WI38 (cell line): ENCODE data around the gene OR13C8.

Source experiments
- H3K4me3 ChIP-seq: 2 replicates; pipeline ENCODE4 v1.5.1; 2011; ENCODE audit warnings: low read depth, mild to moderate bottlenecking, control low read depth, low read length
- TF ChIP-seq, protein P1 (sequence below): IDR thresholded peaks from 2 replicates; pipeline ENCODE4 v1.5.1; 2012; ENCODE audit warnings: low read depth, mild to moderate bottlenecking, control low read depth, low read length

Gene OR13C8

DNA sequence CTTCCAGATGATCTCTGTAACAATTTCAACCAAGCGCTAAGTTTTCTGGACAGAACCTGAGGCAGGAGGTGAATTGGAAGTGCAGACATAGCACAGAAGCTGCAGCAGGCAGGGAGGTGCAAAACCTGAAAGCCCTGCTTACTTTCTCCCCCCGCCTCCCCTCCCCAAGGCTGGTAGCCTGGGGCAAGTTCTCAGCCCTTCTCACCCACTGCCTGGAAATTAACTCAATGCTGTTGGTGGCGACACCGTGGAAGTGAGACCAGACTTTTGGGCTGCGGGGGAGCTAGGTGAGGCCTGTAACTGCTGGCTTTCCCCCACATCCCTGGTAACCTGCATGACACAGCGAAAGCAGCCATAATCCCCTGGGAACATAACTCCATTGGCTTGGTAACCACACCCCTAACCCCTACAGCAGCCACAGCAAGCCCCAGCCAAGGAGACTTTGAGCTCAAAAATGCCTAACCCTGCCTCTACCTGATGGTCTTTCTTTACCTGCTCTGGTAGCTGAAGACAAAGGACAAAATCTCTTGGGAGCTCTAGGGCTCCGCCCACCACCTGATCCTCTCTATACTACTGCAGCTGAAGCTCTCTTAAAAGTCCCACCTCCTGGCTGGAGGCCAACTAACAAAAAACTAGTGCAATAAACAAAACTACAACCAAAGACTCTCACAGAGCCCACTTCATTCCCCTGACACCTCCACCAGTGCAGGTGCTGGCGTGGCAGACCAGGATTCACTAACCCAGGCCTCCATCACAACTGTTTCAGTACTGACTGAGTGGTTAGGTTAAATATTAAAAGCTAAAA, 11.9 kb upstream of the OR13C8 start:
- no peak overlapping the region for H3K4me3 ChIP-seq
- TF ChIP-seq, protein P1, sequence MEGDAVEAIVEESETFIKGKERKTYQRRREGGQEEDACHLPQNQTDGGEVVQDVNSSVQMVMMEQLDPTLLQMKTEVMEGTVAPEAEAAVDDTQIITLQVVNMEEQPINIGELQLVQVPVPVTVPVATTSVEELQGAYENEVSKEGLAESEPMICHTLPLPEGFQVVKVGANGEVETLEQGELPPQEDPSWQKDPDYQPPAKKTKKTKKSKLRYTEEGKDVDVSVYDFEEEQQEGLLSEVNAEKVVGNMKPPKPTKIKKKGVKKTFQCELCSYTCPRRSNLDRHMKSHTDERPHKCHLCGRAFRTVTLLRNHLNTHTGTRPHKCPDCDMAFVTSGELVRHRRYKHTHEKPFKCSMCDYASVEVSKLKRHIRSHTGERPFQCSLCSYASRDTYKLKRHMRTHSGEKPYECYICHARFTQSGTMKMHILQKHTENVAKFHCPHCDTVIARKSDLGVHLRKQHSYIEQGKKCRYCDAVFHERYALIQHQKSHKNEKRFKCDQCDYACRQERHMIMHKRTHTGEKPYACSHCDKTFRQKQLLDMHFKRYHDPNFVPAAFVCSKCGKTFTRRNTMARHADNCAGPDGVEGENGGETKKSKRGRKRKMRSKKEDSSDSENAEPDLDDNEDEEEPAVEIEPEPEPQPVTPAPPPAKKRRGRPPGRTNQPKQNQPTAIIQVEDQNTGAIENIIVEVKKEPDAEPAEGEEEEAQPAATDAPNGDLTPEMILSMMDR, result no peak

DNA sequence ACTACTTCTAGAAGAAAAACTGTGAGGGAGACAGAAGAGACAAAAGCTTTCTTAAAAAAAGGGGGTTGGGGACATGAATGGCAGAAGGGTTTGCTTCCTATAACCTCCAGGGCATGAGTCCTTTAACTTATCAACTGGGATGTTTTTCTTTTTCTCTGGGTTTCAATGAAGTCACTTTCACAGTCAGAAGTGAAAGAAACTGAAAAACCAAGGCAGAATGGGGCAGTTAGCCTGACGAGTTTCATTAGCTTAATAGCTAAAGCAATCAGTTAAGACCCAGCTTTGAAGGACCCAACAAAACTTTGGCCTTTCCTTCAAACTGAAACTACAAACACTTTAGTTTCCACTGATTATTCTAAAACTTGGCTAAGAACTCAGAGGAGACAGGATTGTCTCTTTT, 4.6 kb upstream of the OR13C8 start:
- H3K4me3 ChIP-seq, result no peak overlapping the region
- TF ChIP-seq, protein P1, result no peak

DNA sequence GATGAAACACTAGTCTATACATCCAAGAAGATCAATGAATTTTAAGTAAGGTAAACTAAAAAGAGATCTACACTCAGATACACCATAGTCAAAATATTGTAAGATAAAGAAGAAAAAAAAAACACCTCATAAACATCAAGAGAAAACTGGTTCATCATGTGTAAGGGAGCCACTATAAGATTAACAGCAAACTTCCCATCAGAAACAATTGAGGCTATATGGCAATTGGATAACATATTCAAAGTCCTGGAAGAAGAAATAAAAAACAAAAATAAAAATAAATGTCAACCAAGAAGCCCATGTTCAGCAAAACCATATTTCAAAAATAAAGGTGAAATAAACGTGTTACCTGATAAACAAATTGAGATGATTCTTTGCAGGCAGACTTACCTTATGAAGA, 3.6 kb downstream of the OR13C8 start:
- H3K4me3 ChIP-seq, result no peak overlapping the region
- TF ChIP-seq, protein P1, result no peak

DNA sequence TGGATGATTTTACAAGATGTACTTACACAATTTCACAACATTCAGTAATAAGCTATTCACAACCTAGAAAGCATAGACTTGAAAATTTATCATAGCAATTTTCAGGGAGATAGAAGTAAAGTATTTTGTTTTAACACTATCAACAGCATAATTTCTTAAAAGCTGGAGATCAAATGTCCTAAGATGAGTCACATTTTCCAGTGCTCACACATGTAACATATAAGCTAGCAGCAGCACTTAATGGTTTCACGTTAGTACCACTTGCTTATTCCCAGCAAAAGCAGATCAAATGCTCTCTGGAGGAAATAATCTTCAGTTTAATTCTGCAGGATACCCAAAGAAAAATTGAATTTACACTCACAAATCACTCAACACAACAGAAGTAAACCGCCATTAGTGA, 6.5 kb downstream of the OR13C8 start:
- H3K4me3 ChIP-seq, result no peak overlapping the region
- TF ChIP-seq, protein P1, result no peak

DNA sequence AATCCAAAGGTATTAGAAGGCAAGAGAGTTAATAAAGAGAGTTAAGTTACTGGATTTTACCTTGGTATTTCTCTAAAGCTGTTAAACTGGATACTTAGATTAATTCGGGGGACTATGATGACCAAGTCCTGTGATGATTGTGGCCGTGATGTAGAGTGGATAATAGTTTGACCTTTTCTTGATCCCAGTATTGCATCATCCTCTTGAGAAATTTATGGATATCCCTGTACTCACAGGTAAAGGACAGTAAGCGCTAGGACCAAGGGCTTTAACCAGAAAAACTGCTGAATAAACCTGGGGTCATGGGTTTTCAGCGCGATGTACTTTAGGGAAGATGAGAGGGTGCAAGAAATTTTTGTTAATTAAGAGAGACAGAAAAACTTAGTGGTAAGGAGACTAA, 8.3 kb downstream of the OR13C8 start:
- TF ChIP-seq, protein P1, result no peak
- no peak overlapping the region for H3K4me3 ChIP-seq

DNA sequence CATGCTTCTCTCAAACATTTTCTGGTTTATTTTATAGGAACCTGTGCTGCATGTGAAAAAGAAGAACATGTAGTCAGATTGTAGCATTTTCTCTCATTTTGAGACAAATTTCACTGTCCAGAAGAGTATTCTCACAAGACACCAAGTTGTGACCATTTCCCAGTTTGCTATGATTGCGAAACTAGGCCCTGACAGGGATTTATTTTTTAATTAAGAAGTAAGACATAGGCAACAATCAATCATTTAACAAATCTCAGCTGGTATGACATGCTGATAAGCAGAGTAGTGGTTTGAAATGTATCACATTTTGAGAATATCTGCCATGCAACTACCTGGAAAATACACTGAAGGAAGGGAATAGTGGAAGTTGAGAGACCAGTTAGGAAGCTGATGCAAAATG, 11.6 kb downstream of the OR13C8 start:
- no peak overlapping the region for H3K4me3 ChIP-seq
- TF ChIP-seq, protein P1, result no peak

DNA sequence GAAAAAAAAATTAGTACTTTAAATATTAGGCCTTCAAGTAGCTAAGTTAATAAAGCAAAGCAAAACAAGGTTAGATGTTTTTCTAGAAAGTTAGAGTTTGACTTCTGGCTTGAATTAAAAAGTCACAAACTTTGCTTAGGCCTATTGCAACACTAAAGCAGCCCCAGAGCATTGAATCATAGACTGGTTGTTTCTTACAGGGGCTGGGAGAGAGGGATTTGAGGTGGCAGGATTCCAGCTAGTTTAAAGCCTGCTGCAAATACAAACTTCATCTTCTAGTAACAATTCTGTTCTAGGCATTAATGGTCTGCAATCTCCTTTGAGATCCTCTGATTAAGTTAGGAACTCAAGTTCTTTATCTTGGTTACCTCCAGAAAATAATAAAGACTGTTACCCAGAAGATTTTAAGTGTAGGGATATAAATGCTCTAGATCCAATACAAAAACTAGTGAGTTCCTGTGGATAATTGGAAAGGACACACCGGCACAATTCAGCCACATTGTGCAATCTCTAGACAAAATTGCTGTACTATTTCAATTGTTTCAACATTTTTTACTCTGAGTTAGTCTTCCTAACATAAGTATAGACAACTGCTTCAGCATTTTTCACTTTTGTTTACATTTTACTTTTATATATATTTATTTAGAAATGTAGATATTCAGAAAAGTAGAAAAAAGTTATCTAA, 17.7 kb downstream of the OR13C8 start:
- H3K4me3 ChIP-seq, result no peak overlapping the region
- TF ChIP-seq, protein P1, result no peak
